Anterior cingulate cortex (tissue), 58 donors: ENCODE measurements around the gene VLDLR.
A peak's percentile ranks its signal among the peaks of the same experiment; 100 is the strongest.

Experiments
- DNase-seq, 58 donors: peaks; one replicate each; lab custom pipeline; 2025; lab: John Stamatoyannopoulos, UW

VLDLR gene

GRCh38 chr9:2662496-2662895, 40.9 kb downstream of the VLDLR start:
- peak in 37 of 58 donors; percentile 1 to 67 (median 29) for DNase-seq

- DNase-seq = peak in 12 of 58 donors; percentile 1 to 56 (median 10)
Observed at GRCh38 chr9:2663461-2664173, 42.0 kb downstream of the VLDLR start.

GRCh38 chr9:2664174-2665065, 42.8 kb downstream of the VLDLR start:
- DNase-seq = peak in 1 of 58 donors; percentile 10

- no peak for DNase-seq
Observed at GRCh38 chr9:2666569-2666968, 45.0 kb downstream of the VLDLR start.

- no peak for DNase-seq
Observed at GRCh38 chr9:2673161-2673560, 51.6 kb downstream of the VLDLR start.

GRCh38 chr9:2674141-2674824, 52.7 kb downstream of the VLDLR start:
- DNase-seq = no peak

GRCh38 chr9:2675834-2676233, 54.2 kb downstream of the VLDLR start:
- no peak for DNase-seq

GRCh38 chr9:2676466-2676865, 54.9 kb downstream of the VLDLR start:
- no peak for DNase-seq

GRCh38 chr9:2677915-2678889, 56.6 kb downstream of the VLDLR start:
- DNase-seq = no peak

GRCh38 chr9:2679011-2679410, 57.4 kb downstream of the VLDLR start:
- no peak for DNase-seq

GRCh38 chr9:2681981-2682380, 60.4 kb downstream of the VLDLR start:
- DNase-seq = no peak

GRCh38 chr9:2686911-2687310, 65.3 kb downstream of the VLDLR start:
- DNase-seq = no peak

GRCh38 chr9:2688636-2689035, 67.0 kb downstream of the VLDLR start:
- no peak for DNase-seq

GRCh38 chr9:2691212-2691611, 69.6 kb downstream of the VLDLR start:
- no peak for DNase-seq

- no peak for DNase-seq
Observed at GRCh38 chr9:2691626-2692025, 70.0 kb downstream of the VLDLR start.

GRCh38 chr9:2693056-2693455, 71.5 kb downstream of the VLDLR start:
- no peak for DNase-seq

- DNase-seq = no peak
Observed at GRCh38 chr9:2697492-2697891, 75.9 kb downstream of the VLDLR start.

- DNase-seq = no peak
Observed at GRCh38 chr9:2700398-2700797, 78.8 kb downstream of the VLDLR start.

GRCh38 chr9:2700909-2701550, 79.4 kb downstream of the VLDLR start:
- no peak for DNase-seq
